Gastrocnemius medialis (tissue), 4 donors: ENCODE measurements around the gene HEY2.

Source experiments
- POLR2A ChIP-seq, 2 donors: fragments of 450-650 bp; IDR thresholded peaks; one replicate each; pipeline ENCODE4 v1.6.1; 2017; ENCODE audit warnings: antibody characterized with exemption in 2 of 2, mild to moderate bottlenecking in 2 of 2, moderate library complexity in 2 of 2
- TF ChIP-seq, protein P1 (sequence below), 5 experiments: fragments of 450-650 bp in 3 of 5; fragments of 200-600 bp in 2 of 5; sonication (generic) in 2 of 5; IDR thresholded peaks in 4 of 5; conservative IDR thresholded peaks in 1 of 5; 1 replicate in 4 of 5; 2 replicates in 1 of 5; pipeline ENCODE4 v1.5.1; 2016 to 2019; ENCODE audit warnings: antibody characterized with exemption in 5 of 5, mild to moderate bottlenecking in 3 of 5, moderate library complexity in 3 of 5

DNA sequence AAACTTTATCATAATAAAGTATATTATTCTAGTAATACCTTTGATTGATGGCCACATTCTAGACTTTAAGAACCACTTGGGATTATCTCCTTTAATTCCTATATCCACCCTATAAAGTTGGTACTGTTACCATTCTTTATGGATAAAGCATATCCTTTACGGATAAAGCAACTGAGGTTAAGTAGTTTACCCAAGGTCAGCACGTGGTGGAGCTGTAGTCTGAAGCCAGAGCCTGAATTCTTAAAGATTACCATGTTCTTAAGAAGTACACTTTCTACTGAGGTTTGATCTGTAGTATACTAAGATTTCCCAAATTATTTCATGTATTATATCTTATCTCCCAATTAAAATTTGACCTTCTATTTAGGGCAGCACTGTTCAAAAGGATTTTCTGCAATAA, 38.4 kb downstream of the HEY2 start:
- TF ChIP-seq, protein P1, sequence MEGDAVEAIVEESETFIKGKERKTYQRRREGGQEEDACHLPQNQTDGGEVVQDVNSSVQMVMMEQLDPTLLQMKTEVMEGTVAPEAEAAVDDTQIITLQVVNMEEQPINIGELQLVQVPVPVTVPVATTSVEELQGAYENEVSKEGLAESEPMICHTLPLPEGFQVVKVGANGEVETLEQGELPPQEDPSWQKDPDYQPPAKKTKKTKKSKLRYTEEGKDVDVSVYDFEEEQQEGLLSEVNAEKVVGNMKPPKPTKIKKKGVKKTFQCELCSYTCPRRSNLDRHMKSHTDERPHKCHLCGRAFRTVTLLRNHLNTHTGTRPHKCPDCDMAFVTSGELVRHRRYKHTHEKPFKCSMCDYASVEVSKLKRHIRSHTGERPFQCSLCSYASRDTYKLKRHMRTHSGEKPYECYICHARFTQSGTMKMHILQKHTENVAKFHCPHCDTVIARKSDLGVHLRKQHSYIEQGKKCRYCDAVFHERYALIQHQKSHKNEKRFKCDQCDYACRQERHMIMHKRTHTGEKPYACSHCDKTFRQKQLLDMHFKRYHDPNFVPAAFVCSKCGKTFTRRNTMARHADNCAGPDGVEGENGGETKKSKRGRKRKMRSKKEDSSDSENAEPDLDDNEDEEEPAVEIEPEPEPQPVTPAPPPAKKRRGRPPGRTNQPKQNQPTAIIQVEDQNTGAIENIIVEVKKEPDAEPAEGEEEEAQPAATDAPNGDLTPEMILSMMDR (IDR thresholded peaks at IDR 0.05 in 4 of 5, conservative IDR thresholded peaks at IDR 0.05 in 1 of 5), result peak in 1 of 5 experiments; percentile 30
- TF ChIP-seq POLR2A (IDR thresholded peaks at IDR 0.05), result no peak
